Central memory CD8-positive, alpha-beta T cell (primary cell): ENCODE data around the gene RIMBP2.

Experiments used
- ATAC-seq: fragments of 150-1000 bp; cut with Tn5 transposase; replicated peaks from 2 replicates; pipeline ENCODE4 v1.10.0; 2022; ENCODE audit warnings: mild to moderate bottlenecking, moderate FRiP score, moderate number of reproducible peaks; ENCODE audit not compliant: poor library complexity, severe bottlenecking; ENCODE audit errors: extremely low read depth
- DNase-seq, 2 donors: peaks; one replicate each; pipeline ENCODE4 v3.0.0; 2021; ENCODE audit warnings: low spot score in 2 of 2
- H3K27ac Mint-ChIP-seq: one replicate; pipeline ENCODE4 v1.8.0; 2022; ENCODE audit warnings: low read depth, mild to moderate bottlenecking, moderate library complexity, mixed read lengths
- H3K27me3 Mint-ChIP-seq: one replicate; pipeline ENCODE4 v1.8.0; 2022; ENCODE audit warnings: mixed read lengths
- H3K36me3 Mint-ChIP-seq: one replicate; pipeline ENCODE4 v1.8.0; 2022; ENCODE audit warnings: mild to moderate bottlenecking, moderate library complexity, mixed read lengths; ENCODE audit not compliant: insufficient read depth
- H3K4me1 Mint-ChIP-seq: one replicate; pipeline ENCODE4 v1.8.0; 2022; ENCODE audit warnings: mixed read lengths
- H3K4me3 Mint-ChIP-seq: one replicate; pipeline ENCODE4 v1.8.0; 2022; ENCODE audit warnings: mild to moderate bottlenecking, moderate library complexity, mixed read lengths
- H3K9me3 Mint-ChIP-seq: one replicate; pipeline ENCODE4 v1.8.0; 2022; ENCODE audit warnings: mixed read lengths

RIMBP2 gene

GRCh38 chr12:130620756-130621155 is 95.3 kb downstream of the RIMBP2 start:
- Mint-ChIP-seq H3K36me3 (no peaks in the 10 kb centered on the region), H3K27ac (no peak overlapping the region), H3K4me1 (no peaks in the 10 kb centered on the region), H3K4me3 (no peak overlapping the region), H3K27me3 (peaks cover 10% of the 10 kb centered on the region), H3K9me3 (no peaks in the 10 kb centered on the region)
- DNase-seq: no peak
- ATAC-seq: no peak

DNA sequence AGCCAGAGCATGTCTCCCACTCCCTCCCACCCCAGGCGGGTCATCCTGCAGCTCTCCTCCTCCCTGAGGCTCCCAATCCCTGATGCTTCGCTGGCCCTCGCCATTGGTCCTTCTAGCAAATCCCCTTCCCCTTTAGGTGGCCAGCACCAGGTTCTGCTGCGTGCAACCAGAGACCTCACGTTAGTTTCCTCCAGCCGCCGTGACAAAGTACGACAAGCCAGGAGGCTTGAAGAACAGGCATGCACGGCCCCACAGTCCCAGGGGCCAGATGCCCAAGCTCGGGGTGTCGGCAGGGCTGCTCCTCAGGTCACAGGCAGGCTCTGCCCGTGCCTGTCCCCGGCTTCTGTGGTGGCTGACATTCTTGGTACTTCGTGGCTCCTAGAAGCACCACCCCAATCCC is 95.8 kb downstream of the RIMBP2 start:
- Mint-ChIP-seq H3K4me3 (no peak overlapping the region), H3K36me3 (no peaks in the 10 kb centered on the region), H3K27me3 (peaks cover 10% of the 10 kb centered on the region), H3K9me3 (no peaks in the 10 kb centered on the region), H3K27ac (no peak overlapping the region), H3K4me1 (no peaks in the 10 kb centered on the region)
- ATAC-seq (no peak), DNase-seq (no peak)

- H3K27ac Mint-ChIP-seq: no peak overlapping the region
Observed at GRCh38 chr12:130619385-130620001, 96.6 kb downstream of the RIMBP2 start.

GRCh38 chr12:130617219-130617618 is 98.9 kb downstream of the RIMBP2 start:
- Mint-ChIP-seq H3K27me3 (no peaks in the 10 kb centered on the region), H3K9me3 (no peaks in the 10 kb centered on the region), H3K4me3 (no peak overlapping the region), H3K36me3 (no peaks in the 10 kb centered on the region), H3K4me1 (no peaks in the 10 kb centered on the region), H3K27ac (no peak overlapping the region)
- ATAC-seq (no peak), DNase-seq (no peak)

More at GRCh38 chr12:130619385-130620001, 96.6 kb downstream of the RIMBP2 start:
- no peaks in the 10 kb centered on the region for H3K9me3 Mint-ChIP-seq
- no peak for DNase-seq
- peaks cover 10% of the 10 kb centered on the region for H3K27me3 Mint-ChIP-seq
- ATAC-seq: no peak
- H3K36me3 Mint-ChIP-seq: no peaks in the 10 kb centered on the region
- no peaks in the 10 kb centered on the region for H3K4me1 Mint-ChIP-seq
- no peak overlapping the region for H3K4me3 Mint-ChIP-seq

GRCh38 chr12:130615861-130616345 is 100.2 kb downstream of the RIMBP2 start:
- DNase-seq (no peak), ATAC-seq (no peak)
- Mint-ChIP-seq H3K27ac (no peak overlapping the region), H3K9me3 (no peaks in the 10 kb centered on the region), H3K4me3 (no peak overlapping the region), H3K27me3 (no peaks in the 10 kb centered on the region), H3K36me3 (no peaks in the 10 kb centered on the region), H3K4me1 (no peaks in the 10 kb centered on the region)

- Mint-ChIP-seq H3K9me3 (no peaks in the 10 kb centered on the region), H3K4me1 (no peaks in the 10 kb centered on the region), H3K4me3 (no peak overlapping the region), H3K27me3 (no peaks in the 10 kb centered on the region), H3K36me3 (no peaks in the 10 kb centered on the region), H3K27ac (no peak overlapping the region)
- DNase-seq: no peak
- ATAC-seq: no peak
Observed at GRCh38 chr12:130614530-130614905, 101.6 kb downstream of the RIMBP2 start.

DNA sequence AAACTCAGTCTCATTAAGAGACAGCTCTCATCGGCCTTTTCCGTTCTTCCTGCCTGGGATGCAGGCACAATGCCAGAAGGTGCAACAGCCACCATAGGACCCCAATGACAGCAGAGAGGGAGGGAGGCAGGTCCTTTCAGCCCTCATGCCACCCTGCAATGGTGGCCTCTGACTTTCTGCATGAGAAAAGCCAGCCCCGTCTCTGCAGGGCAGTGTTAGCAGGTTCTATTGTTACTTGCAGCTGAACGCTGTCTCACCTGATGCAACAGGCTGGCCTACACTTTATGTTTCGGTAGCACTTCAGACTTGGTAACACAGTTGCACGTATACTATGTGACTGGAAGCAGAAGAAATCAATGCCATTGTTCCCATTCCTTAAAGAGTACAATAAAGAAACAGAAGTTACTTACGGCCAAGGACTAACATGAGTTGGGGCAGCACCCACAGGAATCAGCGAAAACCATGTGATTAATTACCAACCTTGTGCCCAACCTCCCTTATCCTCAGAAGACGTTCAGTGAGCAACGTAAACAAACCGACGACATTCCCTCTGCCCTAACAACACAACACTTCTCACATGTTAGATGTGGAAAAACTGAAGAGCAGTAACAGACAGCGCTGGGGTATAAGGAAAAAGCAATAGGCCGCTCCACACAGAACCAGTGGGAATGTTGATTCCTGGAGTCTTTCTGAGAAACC is 102.1 kb downstream of the RIMBP2 start:
- ATAC-seq (no peak), DNase-seq (no peak)
- Mint-ChIP-seq H3K4me3 (no peak overlapping the region), H3K27ac (no peak overlapping the region), H3K9me3 (no peaks in the 10 kb centered on the region), H3K27me3 (no peaks in the 10 kb centered on the region), H3K4me1 (no peaks in the 10 kb centered on the region), H3K36me3 (no peaks in the 10 kb centered on the region)

GRCh38 chr12:130613131-130613530 is 103.0 kb downstream of the RIMBP2 start:
- no peaks in the 10 kb centered on the region for H3K4me1 Mint-ChIP-seq
- DNase-seq (no peak), ATAC-seq (no peak)
- no peaks in the 10 kb centered on the region for H3K36me3 Mint-ChIP-seq
- H3K4me3 Mint-ChIP-seq: no peak overlapping the region
- no peaks in the 10 kb centered on the region for H3K27me3 Mint-ChIP-seq
- no peak overlapping the region for H3K27ac Mint-ChIP-seq
- no peaks in the 10 kb centered on the region for H3K9me3 Mint-ChIP-seq

- Mint-ChIP-seq H3K4me3 (no peak overlapping the region), H3K27ac (no peak overlapping the region), H3K9me3 (no peaks in the 10 kb centered on the region), H3K27me3 (no peaks in the 10 kb centered on the region), H3K36me3 (no peaks in the 10 kb centered on the region), H3K4me1 (no peaks in the 10 kb centered on the region)
- ATAC-seq (no peak), DNase-seq (no peak)
Observed at GRCh38 chr12:130611026-130611905, 104.8 kb downstream of the RIMBP2 start.

GRCh38 chr12:130609966-130610365 is 106.1 kb downstream of the RIMBP2 start:
- H3K9me3 Mint-ChIP-seq: no peaks in the 10 kb centered on the region
- H3K4me1 Mint-ChIP-seq: no peaks in the 10 kb centered on the region
- H3K36me3 Mint-ChIP-seq: no peaks in the 10 kb centered on the region
- DNase-seq (no peak), ATAC-seq (no peak)
- H3K4me3 Mint-ChIP-seq: no peak overlapping the region
- no peak overlapping the region for H3K27ac Mint-ChIP-seq
- H3K27me3 Mint-ChIP-seq: no peaks in the 10 kb centered on the region

DNA sequence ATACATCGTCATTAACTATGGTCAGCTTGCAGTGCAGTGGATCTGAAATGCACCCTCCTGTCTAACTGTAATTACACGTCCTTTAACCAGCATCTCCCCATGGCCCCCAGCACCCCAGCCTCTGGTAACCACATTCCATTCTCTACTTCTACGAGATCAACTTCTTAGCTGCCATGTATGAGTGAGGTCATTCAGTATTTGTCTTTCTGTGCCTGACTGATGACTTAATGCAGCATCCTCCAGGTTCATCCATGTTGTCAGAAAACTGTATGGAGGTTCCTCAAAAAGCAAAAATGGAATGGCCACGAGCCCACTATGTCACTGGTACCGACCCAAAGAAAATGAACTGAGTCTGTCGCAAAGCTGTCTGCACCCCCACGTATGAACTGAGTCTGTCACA is 107.3 kb downstream of the RIMBP2 start:
- Mint-ChIP-seq H3K4me1 (no peaks in the 10 kb centered on the region), H3K27me3 (no peaks in the 10 kb centered on the region), H3K27ac (no peak overlapping the region), H3K9me3 (no peaks in the 10 kb centered on the region), H3K36me3 (no peaks in the 10 kb centered on the region), H3K4me3 (no peak overlapping the region)
- DNase-seq (no peak), ATAC-seq (no peak)

- Mint-ChIP-seq H3K36me3 (no peaks in the 10 kb centered on the region), H3K9me3 (no peaks in the 10 kb centered on the region)
- ATAC-seq: no peak
Observed at GRCh38 chr12:130608132-130608531, 108.0 kb downstream of the RIMBP2 start.

More at GRCh38 chr12:130608132-130608531, 108.0 kb downstream of the RIMBP2 start:
- Mint-ChIP-seq H3K27ac (no peak overlapping the region), H3K27me3 (no peaks in the 10 kb centered on the region), H3K4me1 (no peaks in the 10 kb centered on the region), H3K4me3 (no peak overlapping the region)
- no peak for DNase-seq
